Pancreas (tissue), 10 donors: ENCODE results near the gene DCAKD. TPM values are rescaled to one million over a fixed set of nuclear protein-coding genes. Genes with fewer than 3 reads are reported as not detected.
A peak's percentile ranks its signal among the peaks of the same experiment; 100 is the strongest.

Experiments
- ATAC-seq, 4 donors: fragments of 200-7000 bp; cut with Tn5 transposase; one replicate each; pipeline versions ENCODE4 v1.8.0 to v1.9.1; 2020; ENCODE audit warnings: mild to moderate bottlenecking in 4 of 4, moderate library complexity in 4 of 4
- DNase-seq, 6 donors: peaks; one replicate each; pipeline ENCODE4 v3.0.0-alpha.2; 2020
- FAIRE-seq: peaks from 2 replicates; lab custom pipeline; 2012; peaks lifted over from hg19 to GRCh38; lab: Jason Lieb, UNC
- H3K27ac ChIP-seq, 4 donors: fragments of 200-600 bp; sonication (generic); 1 replicate in 3 of 4; 2 replicates in 1 of 4; pipeline versions ENCODE4 v1.5.0 to v1.8.0; 2020
- H3K27me3 ChIP-seq, 4 donors: fragments of 200-600 bp; one replicate each; pipeline ENCODE4 v1.8.0; 2021
- H3K36me3 ChIP-seq, 3 donors: fragments of 200-600 bp; sonication (generic) in 1 of 3; one replicate each; pipeline versions ENCODE4 v1.5.0 to v1.8.0; 2020 to 2021
- H3K4me1 ChIP-seq, 3 donors: fragments of 200-600 bp; one replicate each; pipeline ENCODE4 v1.8.0; 2021
- H3K4me3 ChIP-seq, 4 donors: fragments of 200-600 bp; sonication (generic) in 2 of 4; one replicate each; pipeline versions ENCODE4 v1.5.0 to v1.8.0; 2020 to 2021
- H3K9me3 ChIP-seq, 4 donors: fragments of 200-600 bp; one replicate each; pipeline ENCODE4 v1.8.0; 2021
- CTCF ChIP-seq, 4 donors: fragments of 200-600 bp; sonication (generic) in 3 of 4; IDR thresholded peaks; one replicate each; pipeline versions ENCODE4 v1.5.0 to v1.8.0; 2021; ENCODE audit warnings: antibody characterized with exemption in 4 of 4
- WGBS, 2 donors: extraction: QIAGEN DNeasy Blood & Tissue Kit; methylation state at CpG; one replicate each; pipeline ENCODE4 v1.1.7; 2013; 5-methylcytosine and 5-hydroxymethylcytosine counted together
- intact Hi-C, 3 donors: fragments of 100-400 bp; cut with DNase I; formaldehyde crosslinking; loops; one replicate each; pipeline versions ENCODE4 v1.11.1 to v1.14.2; 2022
- polyA plus RNA-seq, 2 donors: library from polyadenylated mRNA; stranded (reverse); fragments of 200-250 nt; gene quantifications; one replicate each; pipeline ENCODE4 v1.2.3, GENCODE V29; 2013
- total RNA-seq, 6 donors: library from RNA; stranded (reverse); fragmentation: NEBNext Ultra II Directional in 4 of 6; extraction: Animal tissue kit (Norgen Biotek cat#: 25700) in 4 of 6; gene quantifications; one replicate each; pipeline versions ENCODE4 v1.2.1 to v1.2.4, GENCODE V29; 2021 to 2023
- donor health status: healthy with polysubstance abuse.
- donor health status: DM: no; HTN: no; CAD: no; lungs with moderate emphysema.
- donor health status: DM: no; HTN: no; CAD: no.
- donor health status: control.
- donor health status: control.
- donor health status: Bipolar disorder and iron deficiency.
- donor health status: DM: yes; HTN: yes; CAD: no.
- donor health status: DM: no; HTN: no; CAD: no.
- donor health status: DM: no; HTN: no; CAD: no.
- donor health status: DM: yes; HTN: yes; CAD: no.

DCAKD gene
- total and polyA plus RNA-seq, 8 donors = 9.3 to 19.2 (median 12.1) TPM

GRCh38 chr17:45086391-45086790 lies 35.0 kb upstream of the DCAKD start:
- ATAC-seq = no peak
- Histone ChIP-seq H3K9me3 (no peaks in the 10 kb centered on the region), H3K27me3 (no peaks in the 10 kb centered on the region), H3K27ac (no peak overlapping the region), H3K4me3 (no peak overlapping the region), H3K36me3 (peaks cover 0 to 45% (median 34%) of the 10 kb centered on the region in 3 donors), H3K4me1 (no peaks in the 10 kb centered on the region)
- WGBS, 2 donors = 96% methylated on average over 4 of the region's 4 CpGs
- FAIRE-seq = no peak
- TF ChIP-seq CTCF (IDR thresholded peaks at IDR 0.05) = no peak
- intact Hi-C loops = no loop called here
- no peak for DNase-seq

GRCh38 chr17:45081047-45081703 lies 29.7 kb upstream of the DCAKD start:
- DNase-seq = no peak
- no peak overlapping the region for H3K4me3 ChIP-seq
- no peak for TF ChIP-seq CTCF (IDR thresholded peaks at IDR 0.05)
- peaks cover 0 to 19% (median 11%) of the 10 kb centered on the region in 3 donors for H3K36me3 ChIP-seq
- whole genome bisulfite sequencing, 2 donors = 90 to 92% methylated on average over 6 of the region's 6 CpGs
- no peak for ATAC-seq
- no peaks in the 10 kb centered on the region for H3K27me3 ChIP-seq
- intact Hi-C loops = no loop called here
- no peaks in the 10 kb centered on the region for H3K4me1 ChIP-seq
- no peak for FAIRE-seq
- H3K27ac ChIP-seq = no peak overlapping the region
- no peaks in the 10 kb centered on the region for H3K9me3 ChIP-seq

GRCh38 chr17:45077643-45078042 lies 26.2 kb upstream of the DCAKD start:
- H3K4me3 ChIP-seq = no peak overlapping the region
- H3K9me3 ChIP-seq = no peaks in the 10 kb centered on the region
- DNase-seq (no peak), FAIRE-seq (no peak), ATAC-seq (peak in 1 of 4 donors; percentile 38)
- no peaks in the 10 kb centered on the region for H3K4me1 ChIP-seq
- peaks cover 0 to 13% (median 10%) of the 10 kb centered on the region in 3 donors for H3K36me3 ChIP-seq
- intact Hi-C loops = no loop called here
- H3K27ac ChIP-seq = no peak overlapping the region
- 98 to 99% methylated on average over 3 of the region's 3 CpGs for WGBS, 2 donors
- H3K27me3 ChIP-seq = no peaks in the 10 kb centered on the region
- TF ChIP-seq CTCF (IDR thresholded peaks at IDR 0.05) = no peak

- H3K27ac ChIP-seq = no peak overlapping the region
- DNase-seq = no peak
- intact Hi-C loops = no loop called here
Measured at GRCh38 chr17:45073414-45074070, 22.1 kb upstream of the DCAKD start.

More at GRCh38 chr17:45073414-45074070, 22.1 kb upstream of the DCAKD start:
- ATAC-seq = peak in 3 of 4 donors; percentile 24 to 53 (median 36)
- Histone ChIP-seq H3K4me3 (no peak overlapping the region), H3K36me3 (no peaks in the 10 kb centered on the region), H3K4me1 (no peaks in the 10 kb centered on the region), H3K9me3 (no peaks in the 10 kb centered on the region), H3K27me3 (no peaks in the 10 kb centered on the region)
- FAIRE-seq = no peak
- no peak for TF ChIP-seq CTCF (IDR thresholded peaks at IDR 0.05)
- WGBS, 2 donors = 74 to 81% methylated on average over 5 of the region's 5 CpGs
